Measurements from ENCODE around the gene XAGE1A. TPM values are rescaled to one million over a fixed set of nuclear protein-coding genes. Genes with fewer than 3 reads are reported as not detected.
"Not testable (repeated sequence)": the region's sequence is repeated elsewhere in the genome, so short reads cannot be mapped to it uniquely, and the experiment has no call there.

Gene XAGE1A, protein sequence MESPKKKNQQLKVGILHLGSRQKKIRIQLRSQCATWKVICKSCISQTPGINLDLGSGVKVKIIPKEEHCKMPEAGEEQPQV
- not detected for total RNA-seq

DNA sequence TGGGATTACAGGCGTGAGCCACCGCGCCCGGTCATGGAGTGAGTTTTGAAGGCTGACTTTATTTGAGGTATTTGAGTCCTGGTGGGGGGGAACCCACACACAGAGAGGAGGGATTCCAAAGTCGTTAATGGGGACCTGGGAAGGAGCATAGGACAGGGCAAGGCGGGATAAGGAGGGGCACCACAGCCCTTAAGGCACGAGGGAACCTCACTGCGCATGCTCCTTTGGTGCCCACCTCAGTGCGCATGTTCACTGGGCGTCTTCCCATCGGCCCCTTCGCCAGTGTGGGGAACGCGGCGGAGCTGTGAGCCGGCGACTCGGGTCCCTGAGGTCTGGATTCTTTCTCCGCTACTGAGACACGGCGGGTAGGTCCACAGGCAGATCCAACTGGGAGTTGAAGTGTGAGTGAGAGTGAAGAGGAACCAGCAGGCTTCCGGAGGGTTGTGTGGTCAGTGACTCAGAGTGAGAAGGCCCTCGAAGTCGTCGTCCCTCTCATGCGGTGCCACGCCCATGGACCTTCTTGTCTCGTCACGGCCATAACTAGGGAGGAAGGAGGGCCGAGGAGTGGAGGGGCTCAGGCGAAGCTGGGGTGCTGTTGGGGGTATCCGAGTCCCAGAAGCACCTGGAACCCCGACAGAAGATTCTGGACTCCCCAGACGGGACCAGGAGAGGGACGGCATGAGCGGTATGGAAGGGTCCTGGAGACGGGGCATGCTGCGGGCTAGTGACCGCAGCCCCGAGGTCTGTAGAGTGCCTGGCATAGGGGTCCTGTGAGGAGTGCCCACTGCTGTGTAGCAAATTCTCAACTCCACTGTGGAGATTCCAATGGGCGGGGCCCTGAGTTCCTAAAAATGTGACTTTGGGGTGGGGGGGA is at the start of gene XAGE1A:
XAGE1A (plus strand) TSS at position 264 of the 874 bp plus-strand sequence. CDS start 1,554 bp downstream, outside the sequence.
- H3K36me3 Mint-ChIP-seq, H3K4me1 Mint-ChIP-seq, H3K9me3 Mint-ChIP-seq, DNase-seq, H3K27me3 Mint-ChIP-seq, H3K4me3 Mint-ChIP-seq, H3K27ac Mint-ChIP-seq: not testable (repeated sequence)

DNA sequence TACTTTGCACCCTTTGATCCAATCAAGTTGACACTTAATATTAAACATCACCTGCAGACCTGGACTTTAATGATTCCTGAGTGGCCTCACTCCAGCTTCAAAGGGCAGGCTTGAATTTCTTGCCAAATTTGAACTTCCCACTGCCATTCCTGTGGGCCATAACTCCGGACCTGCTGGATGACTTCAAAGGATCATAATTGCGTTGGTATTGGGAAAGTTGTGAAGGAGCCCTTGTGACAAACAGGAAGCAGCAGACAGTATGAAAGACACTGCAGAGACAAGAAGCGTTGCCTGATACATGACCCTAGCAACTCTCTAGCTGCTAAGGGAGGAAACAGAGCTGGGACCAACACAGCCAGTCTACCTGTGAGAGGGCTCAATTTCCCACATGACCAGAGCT is 43.6 kb upstream of the XAGE1A start:
- not testable (repeated sequence) for H3K27me3 Mint-ChIP-seq, H3K9me3 Mint-ChIP-seq, H3K36me3 Mint-ChIP-seq, DNase-seq, H3K4me3 Mint-ChIP-seq, H3K4me1 Mint-ChIP-seq, H3K27ac Mint-ChIP-seq

DNA sequence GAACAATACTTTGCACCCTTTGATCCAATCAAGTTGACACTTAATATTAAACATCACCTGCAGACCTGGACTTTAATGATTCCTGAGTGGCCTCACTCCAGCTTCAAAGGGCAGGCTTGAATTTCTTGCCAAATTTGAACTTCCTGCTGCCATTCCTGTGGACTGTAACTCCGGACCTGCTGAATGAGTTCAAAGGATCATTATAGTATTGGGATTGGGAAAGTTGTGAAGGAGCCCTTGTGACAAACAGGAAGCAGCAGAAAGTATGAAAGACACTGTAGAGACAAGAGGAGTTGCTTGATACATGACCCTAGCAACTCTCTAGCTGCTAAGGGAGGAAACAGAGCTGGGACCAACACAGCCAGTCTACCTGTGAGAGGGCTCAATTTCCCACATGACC is 24.3 kb upstream of the XAGE1A start:
- not testable (repeated sequence) for H3K36me3 Mint-ChIP-seq, H3K27me3 Mint-ChIP-seq, H3K4me1 Mint-ChIP-seq, H3K4me3 Mint-ChIP-seq, H3K9me3 Mint-ChIP-seq, DNase-seq, H3K27ac Mint-ChIP-seq

DNA sequence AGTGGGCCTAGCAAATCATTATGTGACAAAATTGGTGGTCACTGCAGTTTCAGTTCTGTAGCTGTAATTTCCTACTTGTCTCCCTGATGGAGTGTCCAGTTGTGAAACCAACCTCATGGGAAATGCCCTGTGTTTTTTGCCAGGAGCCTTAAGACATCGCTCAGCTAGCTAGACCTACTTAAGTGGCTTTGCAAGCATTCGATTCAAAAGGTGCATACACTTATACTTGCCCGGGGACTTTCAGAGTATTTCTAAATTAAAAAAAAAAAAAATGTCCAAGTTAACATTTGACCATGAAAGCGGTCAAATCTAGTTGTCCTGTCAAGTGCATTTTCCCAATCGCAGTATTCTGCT is 788 bp downstream of the XAGE1A start:
- not testable (repeated sequence) for H3K9me3 Mint-ChIP-seq, DNase-seq, H3K4me3 Mint-ChIP-seq, H3K36me3 Mint-ChIP-seq, H3K27ac Mint-ChIP-seq, H3K4me1 Mint-ChIP-seq, H3K27me3 Mint-ChIP-seq

DNA sequence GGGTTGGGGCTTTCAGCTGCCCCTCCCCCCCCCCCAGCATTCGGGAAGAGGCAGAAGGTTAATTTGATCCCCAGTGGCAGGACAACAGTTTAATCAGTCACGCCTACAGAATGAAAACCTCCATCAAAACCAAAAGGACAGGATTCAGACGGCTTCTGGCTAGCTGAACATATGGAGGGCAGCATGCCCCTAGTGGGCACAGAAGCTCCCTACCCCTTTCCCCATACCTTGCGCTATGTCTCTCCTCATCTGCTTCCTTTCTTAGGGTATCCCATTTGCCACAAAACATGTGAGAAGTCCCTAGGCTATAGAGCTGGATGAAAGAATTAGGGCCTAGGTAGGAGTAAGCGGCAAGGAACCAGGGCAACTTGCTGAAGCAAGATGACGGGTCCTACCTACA is 5.8 kb downstream of the XAGE1A start:
- not testable (repeated sequence) for DNase-seq, H3K27me3 Mint-ChIP-seq, H3K9me3 Mint-ChIP-seq, H3K4me1 Mint-ChIP-seq, H3K4me3 Mint-ChIP-seq, H3K36me3 Mint-ChIP-seq, H3K27ac Mint-ChIP-seq

DNA sequence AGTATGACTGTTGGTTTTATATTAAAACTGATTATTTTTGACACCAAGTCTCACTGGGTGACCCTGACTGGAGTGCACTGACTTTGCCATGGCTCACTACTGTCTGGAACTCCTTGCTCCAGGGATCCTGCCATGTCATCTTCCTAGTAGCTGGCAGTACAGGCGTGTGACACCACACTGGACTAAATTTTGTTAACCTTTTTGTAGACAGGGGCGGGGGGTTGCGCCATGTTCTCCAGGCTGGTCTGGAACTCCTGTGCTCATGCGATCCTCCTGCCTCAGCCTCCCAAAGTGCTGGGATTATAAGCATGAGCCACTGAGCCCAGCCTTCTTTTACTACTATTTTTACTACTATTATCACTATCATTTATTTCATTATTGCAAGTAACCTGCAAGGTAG is 8.9 kb downstream of the XAGE1A start:
- no peak for DNase-seq
- H3K27me3 Mint-ChIP-seq = peaks cover 10% of the 10 kb centered on the region
- no peak overlapping the region for H3K27ac Mint-ChIP-seq
- H3K4me3 Mint-ChIP-seq = no peak overlapping the region
- H3K9me3 Mint-ChIP-seq = no peaks in the 10 kb centered on the region
- H3K36me3 Mint-ChIP-seq = no peaks in the 10 kb centered on the region
- no peaks in the 10 kb centered on the region for H3K4me1 Mint-ChIP-seq

DNA sequence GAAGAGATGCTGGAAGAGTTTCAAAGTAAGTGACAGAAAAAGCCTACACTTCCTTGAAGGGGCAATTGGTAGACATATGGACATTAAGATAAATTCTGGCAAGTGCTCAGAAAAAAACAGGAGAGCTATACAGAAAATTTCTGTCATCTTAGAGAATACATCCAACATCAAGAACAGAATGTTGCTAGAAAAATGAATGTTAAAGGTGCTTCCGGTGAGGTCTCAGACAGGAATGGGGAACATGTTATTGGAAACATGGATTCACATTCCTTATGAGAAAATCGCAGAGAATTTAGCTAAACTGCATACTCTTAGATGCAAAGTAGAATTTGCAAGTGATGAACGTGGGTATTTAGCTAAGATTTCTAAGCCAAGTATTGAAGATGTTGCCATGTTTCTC is 11.7 kb downstream of the XAGE1A start:
- Mint-ChIP-seq H3K36me3 (no peaks in the 10 kb centered on the region), H3K4me3 (no peak overlapping the region), H3K27me3 (peaks cover 17% of the 10 kb centered on the region), H3K4me1 (no peaks in the 10 kb centered on the region), H3K27ac (no peak overlapping the region), H3K9me3 (no peaks in the 10 kb centered on the region)
- DNase-seq = no peak

DNA sequence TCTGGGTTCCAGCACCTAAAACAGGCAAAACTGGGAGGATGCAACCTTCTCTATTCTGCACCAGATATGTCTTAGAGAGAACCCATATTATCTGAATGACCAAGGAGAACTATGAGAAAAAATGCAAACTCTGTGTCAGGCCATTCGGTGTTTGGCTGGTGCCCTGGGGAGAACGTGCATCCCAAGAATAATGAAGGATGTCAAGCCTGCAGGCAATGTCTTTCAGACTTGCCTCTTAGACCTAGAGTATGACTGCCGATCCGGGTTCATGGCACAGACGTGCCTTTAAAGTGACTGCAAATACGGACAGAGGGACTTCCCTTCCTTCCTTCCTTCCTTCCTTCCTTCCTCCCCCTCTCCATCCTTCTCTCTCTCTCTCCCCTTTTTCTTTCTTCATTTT is 14.3 kb downstream of the XAGE1A start:
- Mint-ChIP-seq H3K36me3 (no peaks in the 10 kb centered on the region), H3K4me1 (no peaks in the 10 kb centered on the region), H3K9me3 (no peaks in the 10 kb centered on the region), H3K27ac (no peak overlapping the region), H3K27me3 (peaks cover 17% of the 10 kb centered on the region), H3K4me3 (no peak overlapping the region)
- DNase-seq = no peak

DNA sequence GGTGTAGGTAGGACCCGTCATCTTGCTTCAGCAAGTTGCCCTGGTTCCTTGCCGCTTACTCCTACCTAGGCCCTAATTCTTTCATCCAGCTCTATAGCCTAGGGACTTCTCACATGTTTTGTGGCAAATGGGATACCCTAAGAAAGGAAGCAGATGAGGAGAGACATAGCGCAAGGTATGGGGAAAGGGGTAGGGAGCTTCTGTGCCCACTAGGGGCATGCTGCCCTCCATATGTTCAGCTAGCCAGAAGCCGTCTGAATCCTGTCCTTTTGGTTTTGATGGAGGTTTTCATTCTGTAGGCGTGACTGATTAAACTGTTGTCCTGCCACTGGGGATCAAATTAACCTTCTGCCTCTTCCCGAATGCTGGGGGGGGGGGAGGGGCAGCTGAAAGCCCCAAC is 15.5 kb downstream of the XAGE1A start:
- H3K27ac Mint-ChIP-seq, DNase-seq, H3K36me3 Mint-ChIP-seq, H3K9me3 Mint-ChIP-seq, H3K4me3 Mint-ChIP-seq, H3K4me1 Mint-ChIP-seq: not testable (repeated sequence)
- H3K27me3 Mint-ChIP-seq = peaks cover 17% of the 10 kb centered on the region

DNA sequence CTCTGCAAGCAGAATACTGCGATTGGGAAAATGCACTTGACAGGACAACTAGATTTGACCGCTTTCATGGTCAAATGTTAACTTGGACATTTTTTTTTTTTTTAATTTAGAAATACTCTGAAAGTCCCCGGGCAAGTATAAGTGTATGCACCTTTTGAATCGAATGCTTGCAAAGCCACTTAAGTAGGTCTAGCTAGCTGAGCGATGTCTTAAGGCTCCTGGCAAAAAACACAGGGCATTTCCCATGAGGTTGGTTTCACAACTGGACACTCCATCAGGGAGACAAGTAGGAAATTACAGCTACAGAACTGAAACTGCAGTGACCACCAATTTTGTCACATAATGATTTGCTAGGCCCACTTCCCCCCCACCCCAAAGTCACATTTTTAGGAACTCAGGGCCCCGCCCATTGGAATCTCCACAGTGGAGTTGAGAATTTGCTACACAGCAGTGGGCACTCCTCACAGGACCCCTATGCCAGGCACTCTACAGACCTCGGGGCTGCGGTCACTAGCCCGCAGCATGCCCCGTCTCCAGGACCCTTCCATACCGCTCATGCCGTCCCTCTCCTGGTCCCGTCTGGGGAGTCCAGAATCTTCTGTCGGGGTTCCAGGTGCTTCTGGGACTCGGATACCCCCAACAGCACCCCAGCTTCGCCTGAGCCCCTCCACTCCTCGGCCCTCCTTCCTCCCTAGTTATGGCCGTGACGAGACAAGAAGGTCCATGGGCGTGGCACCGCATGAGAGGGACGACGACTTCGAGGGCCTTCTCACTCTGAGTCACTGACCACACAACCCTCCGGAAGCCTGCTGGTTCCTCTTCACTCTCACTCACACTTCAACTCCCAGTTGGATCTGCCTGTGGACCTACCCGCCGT is 20.7 kb downstream of the XAGE1A start:
- not testable (repeated sequence) for H3K9me3 Mint-ChIP-seq, H3K4me1 Mint-ChIP-seq, H3K36me3 Mint-ChIP-seq, H3K27ac Mint-ChIP-seq, H3K4me3 Mint-ChIP-seq, DNase-seq, H3K27me3 Mint-ChIP-seq

DNA sequence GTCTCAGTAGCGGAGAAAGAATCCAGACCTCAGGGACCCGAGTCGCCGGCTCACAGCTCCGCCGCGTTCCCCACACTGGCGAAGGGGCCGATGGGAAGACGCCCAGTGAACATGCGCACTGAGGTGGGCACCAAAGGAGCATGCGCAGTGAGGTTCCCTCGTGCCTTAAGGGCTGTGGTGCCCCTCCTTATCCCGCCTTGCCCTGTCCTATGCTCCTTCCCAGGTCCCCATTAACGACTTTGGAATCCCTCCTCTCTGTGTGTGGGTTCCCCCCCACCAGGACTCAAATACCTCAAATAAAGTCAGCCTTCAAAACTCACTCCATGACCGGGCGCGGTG is 21.3 kb downstream of the XAGE1A start, which contains the start of gene XAGE1B:
XAGE1B (minus strand) TSS at position 77 of the 339 bp plus-strand sequence. CDS start 1,536 bp downstream, outside the sequence.
- not testable (repeated sequence) for H3K36me3 Mint-ChIP-seq, H3K9me3 Mint-ChIP-seq, DNase-seq, H3K27ac Mint-ChIP-seq, H3K4me3 Mint-ChIP-seq, H3K4me1 Mint-ChIP-seq, H3K27me3 Mint-ChIP-seq

DNA sequence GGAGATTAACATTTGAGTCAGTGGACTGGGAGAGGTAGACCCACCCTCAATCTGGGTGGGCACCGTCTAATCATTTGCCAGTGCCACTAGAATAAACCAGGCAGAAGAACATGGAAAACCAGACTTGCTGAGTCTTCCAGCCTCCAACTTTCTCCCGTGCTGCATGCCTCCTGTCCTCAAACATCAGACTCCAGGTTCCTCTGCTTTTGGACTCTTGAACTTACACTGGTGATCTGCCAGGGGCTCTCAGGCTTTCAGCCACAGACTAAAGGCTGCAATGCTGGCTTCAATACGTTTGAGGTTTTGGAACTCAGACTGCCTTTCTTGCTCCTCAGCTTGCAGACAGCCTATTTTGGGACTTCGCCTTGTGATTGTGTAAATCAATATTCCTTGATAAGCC is 45.4 kb downstream of the XAGE1A start:
- H3K27me3 Mint-ChIP-seq, DNase-seq, H3K9me3 Mint-ChIP-seq, H3K4me1 Mint-ChIP-seq, H3K4me3 Mint-ChIP-seq, H3K36me3 Mint-ChIP-seq, H3K27ac Mint-ChIP-seq: not testable (repeated sequence)

DNA sequence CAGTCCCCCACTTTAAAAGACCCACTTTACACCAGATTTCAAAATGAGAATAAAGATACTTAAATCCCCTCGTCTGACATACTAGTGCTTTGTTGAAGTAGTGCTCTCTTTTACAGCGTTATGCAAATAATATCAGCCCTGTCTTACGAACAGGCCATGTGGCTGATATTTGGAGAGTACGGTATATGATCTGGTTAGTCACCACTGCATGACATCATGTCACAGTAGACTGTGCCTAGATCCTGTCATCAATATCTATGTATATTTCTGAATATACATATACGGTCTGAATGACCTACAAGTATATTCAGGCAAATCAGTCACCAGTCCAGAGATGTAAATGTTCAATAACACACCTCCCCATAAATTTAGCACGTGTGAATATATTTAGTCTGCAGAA is 46.7 kb downstream of the XAGE1A start:
- Mint-ChIP-seq H3K9me3 (no peaks in the 10 kb centered on the region), H3K4me3 (no peak overlapping the region), H3K4me1 (no peaks in the 10 kb centered on the region), H3K27me3 (no peaks in the 10 kb centered on the region), H3K27ac (no peak overlapping the region), H3K36me3 (no peaks in the 10 kb centered on the region)
- no peak for DNase-seq

DNA sequence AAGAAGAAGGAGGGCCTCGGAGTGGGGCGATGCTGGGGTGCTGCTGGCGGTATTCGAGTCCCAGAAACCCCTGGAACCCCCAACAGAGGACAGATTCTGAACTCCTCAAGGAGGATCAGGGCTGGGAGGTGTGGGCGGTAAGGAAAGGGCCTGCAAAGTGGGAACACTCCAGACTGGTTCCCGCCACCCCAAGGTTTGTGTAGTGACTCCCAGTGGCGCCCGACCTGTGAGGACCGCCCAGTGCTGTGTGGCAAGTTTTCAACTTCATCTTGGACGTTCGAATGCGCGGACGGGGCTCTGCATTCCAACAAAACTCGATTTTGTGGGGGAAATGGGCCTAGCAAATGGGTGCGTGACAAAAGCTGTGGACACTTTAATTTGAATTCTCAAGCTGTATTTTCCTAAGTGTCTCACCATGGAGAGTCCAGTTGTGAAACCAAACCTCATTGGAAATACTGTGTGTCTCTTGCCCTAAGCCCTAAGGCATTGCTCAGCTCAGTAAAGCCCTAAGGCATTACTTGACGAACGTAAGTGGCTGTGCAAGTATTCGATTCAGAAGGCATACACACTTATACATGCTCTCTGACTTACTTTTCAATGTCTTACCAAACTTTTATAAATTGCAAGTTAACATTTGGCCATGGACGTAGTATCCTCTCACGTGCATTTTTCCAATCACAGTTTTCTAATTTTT is 48.7 kb downstream of the XAGE1A start:
- H3K4me1 Mint-ChIP-seq = no peaks in the 10 kb centered on the region

DNA sequence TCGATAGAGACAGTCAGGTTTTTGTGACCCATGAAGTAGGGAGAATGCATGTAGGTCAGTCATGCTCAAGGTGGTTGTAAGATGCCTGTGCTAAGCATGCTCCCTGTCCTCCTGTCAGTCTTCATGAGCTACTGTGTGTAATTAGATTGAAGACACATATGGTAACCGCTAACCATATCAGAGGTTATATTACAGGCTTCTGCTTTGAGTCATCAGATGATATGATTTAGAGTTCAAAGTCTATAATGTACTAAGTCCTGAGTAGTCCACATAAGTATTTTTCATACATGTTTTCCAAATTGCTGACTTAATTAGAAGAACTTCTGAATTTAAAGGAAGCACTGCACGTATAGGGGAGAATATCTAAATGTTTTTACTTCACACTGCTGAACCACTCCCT is 53.2 kb downstream of the XAGE1A start:
- H3K4me3 Mint-ChIP-seq, DNase-seq, H3K4me1 Mint-ChIP-seq: not testable (repeated sequence)

More for the DNA sequence above, 48.7 kb downstream of the XAGE1A start:
- Mint-ChIP-seq H3K9me3 (no peaks in the 10 kb centered on the region), H3K4me3 (no peak overlapping the region), H3K27ac (no peak overlapping the region), H3K27me3 (no peaks in the 10 kb centered on the region), H3K36me3 (no peaks in the 10 kb centered on the region)
- DNase-seq = no peak

More for the DNA sequence above, 53.2 kb downstream of the XAGE1A start:
- not testable (repeated sequence) for H3K36me3 Mint-ChIP-seq, H3K27ac Mint-ChIP-seq, H3K27me3 Mint-ChIP-seq, H3K9me3 Mint-ChIP-seq
